K562 (cell line): Measurements from ENCODE around the gene PFKP. TPM values are rescaled to one million over a fixed set of nuclear protein-coding genes. Genes with fewer than 3 reads are reported as not detected.

Source experiments
- ATAC-seq: fragments of 200-7000 bp; cut with Tn5 transposase; 3 replicates; pipeline ENCODE4 v1.9.1; 2020; ENCODE audit warnings: moderate library complexity
- BruUV-seq: library from RNA; stranded (reverse); fragments of 400-500 nt; replicated peaks from 2 replicates; lab custom pipeline; 2021; lab: Mats Ljungman, UMichigan
- CTCF ChIA-PET: fragments of 300-600 bp; formaldehyde crosslinking; extraction: SDS; loops from one replicate; lab custom pipeline; 2021; ENCODE audit warnings: low intra/inter-chr PET ratio; lab: Yijun Ruan, JAX
- POLR2A ChIA-PET: fragments of 300-600, 350-650 bp; sonication (Branson Sonifier 250); formaldehyde crosslinking; extraction: SDS; loops from one replicate; lab custom pipeline; 2021; ENCODE audit warnings: antibody characterized with exemption, inconsistent platforms; lab: Yijun Ruan, JAX
- DNase-seq, 4 experiments: peaks; one replicate each; pipeline versions ENCODE4 v3.0.0 to v3.0.0-alpha.2; 2011 to 2018; ENCODE audit warnings: low spot score in 3 of 4, mixed read lengths in 3 of 4; ENCODE audit errors: extremely low read depth in 1 of 4
- FAIRE-seq: peaks from 2 replicates; lab custom pipeline; 2011; peaks lifted over from hg19 to GRCh38; lab: Jason Lieb, UNC
- H2AFZ ChIP-seq: 2 replicates; pipeline ENCODE4 v1.6.0; 2011; ENCODE audit warnings: low read depth, low read length, control low read depth, inconsistent platforms
- H3K27ac ChIP-seq: fragments of 200-600 bp; 3 replicates; pipeline ENCODE4 v1.8.0; 2011; ENCODE audit warnings: low read depth, mild to moderate bottlenecking, control low read depth, inconsistent platforms, low read length, moderate library complexity, mixed read lengths; ENCODE audit errors: extremely low read depth
- H3K27me3 ChIP-seq, 2 experiments: fragments of 300-600 bp in 1 of 2; 2 replicates in 1 of 2; 3 replicates in 1 of 2; pipeline versions ENCODE4 v1.6.0 to v1.8.0; 2011; ENCODE audit warnings: inconsistent platforms in 2 of 2, low read length in 2 of 2, mild to moderate bottlenecking in 1 of 2, mixed read lengths in 1 of 2, moderate library complexity in 1 of 2; ENCODE audit not compliant: control insufficient read depth in 2 of 2, insufficient read depth in 2 of 2
- H3K36me3 ChIP-seq: fragments of 300-600 bp; 3 replicates; pipeline ENCODE4 v1.8.0; 2011; ENCODE audit warnings: mild to moderate bottlenecking, low read length, inconsistent platforms; ENCODE audit not compliant: control insufficient read depth, insufficient read depth
- H3K4me1 ChIP-seq, 2 experiments: fragments of 200-600 bp in 1 of 2; replicated peaks in 1 of 2; 2 replicates in 1 of 2; 3 replicates in 1 of 2; pipeline versions ENCODE4 v1.5.1 to v1.8.0; 2011; ENCODE audit warnings: inconsistent platforms in 2 of 2, low read length in 2 of 2, mild to moderate bottlenecking in 1 of 2, mixed read lengths in 1 of 2, moderate library complexity in 1 of 2; ENCODE audit not compliant: control insufficient read depth in 2 of 2, insufficient read depth in 2 of 2
- H3K4me2 ChIP-seq: 2 replicates; pipeline ENCODE4 v1.6.1; 2011; ENCODE audit warnings: low read length, control low read depth, inconsistent platforms, mixed read lengths; ENCODE audit not compliant: insufficient read depth
- H3K4me3 ChIP-seq: fragments of 200-600 bp; sonication (generic), shearing (Covaris generic); 2 replicates; pipeline ENCODE4 v1.5.1; 2016; ENCODE audit warnings: control low read depth, inconsistent platforms
- H3K79me2 ChIP-seq: fragments of 200-600 bp; 3 replicates; pipeline ENCODE4 v1.8.0; 2011; ENCODE audit warnings: low read length, inconsistent platforms; ENCODE audit not compliant: control insufficient read depth, insufficient read depth
- H3K9ac ChIP-seq, 2 experiments: 2 replicates each; pipeline versions ENCODE4 v1.6.0 to v1.6.1; 2011; ENCODE audit warnings: low read depth in 2 of 2, low read length in 2 of 2, control low read depth in 1 of 2, inconsistent platforms in 1 of 2, mild to moderate bottlenecking in 1 of 2, mixed read lengths in 1 of 2; ENCODE audit not compliant: insufficient read depth in 1 of 2
- H3K9me1 ChIP-seq: one replicate; pipeline ENCODE4 v1.6.0; 2011; ENCODE audit warnings: inconsistent platforms, mild to moderate bottlenecking, low read length, moderate library complexity; ENCODE audit not compliant: control insufficient read depth, insufficient read depth
- H3K9me3 ChIP-seq: replicated peaks from 2 replicates; pipeline ENCODE4 v1.5.1; 2011; ENCODE audit warnings: low read depth, low read length, inconsistent platforms; ENCODE audit not compliant: control insufficient read depth, insufficient read depth
- H4K20me1 ChIP-seq: replicated peaks from 2 replicates; pipeline ENCODE4 v1.6.1; 2011; ENCODE audit warnings: low read length, inconsistent platforms, mixed read lengths; ENCODE audit not compliant: control insufficient read depth, insufficient read depth
- BRCA1 ChIP-seq, 2 experiments: fragments of 450-650 bp in 1 of 2; sonication (generic) in 1 of 2; formaldehyde crosslinking in 1 of 2; IDR thresholded peaks; 2 replicates each; pipeline versions ENCODE4 v1.5.0 to v1.6.1; 2017 to 2020; ENCODE audit warnings: mild to moderate bottlenecking in 1 of 2, missing genetic modification reagents in 1 of 2
- GATA2 ChIP-seq: sonication (generic); formaldehyde crosslinking; IDR thresholded peaks from 2 replicates; pipeline ENCODE4 v1.4.0; 2020; ENCODE audit warnings: mild to moderate bottlenecking, missing genetic modification reagents
- JUNB ChIP-seq: fragments of 450-650 bp; formaldehyde crosslinking; conservative IDR thresholded peaks from 2 replicates; pipeline ENCODE4 v1.4.0; 2020; ENCODE audit warnings: mild to moderate bottlenecking
- KDM1A ChIP-seq, 2 experiments: fragments of 450-650 bp; IDR thresholded peaks; 2 replicates each; pipeline ENCODE4 v1.6.1; 2016; ENCODE audit warnings: mild to moderate bottlenecking in 2 of 2
- LCOR ChIP-seq: sonication (generic); formaldehyde crosslinking; IDR thresholded peaks from 2 replicates; pipeline ENCODE4 v1.8.0; 2022; ENCODE audit warnings: mild to moderate bottlenecking, missing genetic modification reagents
- NR2C2 ChIP-seq, 2 experiments: fragments of 200-800 bp in 1 of 2; sonication (Bioruptor generic) in 1 of 2; sonication (generic) in 1 of 2; formaldehyde crosslinking in 1 of 2; IDR thresholded peaks; 2 replicates each; pipeline versions ENCODE4 v1.6.1 to v1.8.0; 2016 to 2022; ENCODE audit warnings: mild to moderate bottlenecking in 1 of 2, missing compliant biosample characterization in 1 of 2, missing genetic modification characterization in 1 of 2, missing genetic modification reagents in 1 of 2
- PHF8 ChIP-seq: fragments of 200-600 bp; sonication (generic); IDR thresholded peaks from 2 replicates; pipeline ENCODE4 v1.6.1; 2012; ENCODE audit warnings: mixed run types, mild to moderate bottlenecking, inconsistent platforms, low read length, moderate library complexity, borderline replicate concordance
- POLR3A ChIP-seq: IDR thresholded peaks from 2 replicates; pipeline ENCODE4 v1.6.1; 2011; ENCODE audit warnings: borderline replicate concordance, mild to moderate bottlenecking, moderate library complexity; ENCODE audit not compliant: insufficient read length, insufficient read depth; ENCODE audit errors: extremely low read depth
- RBFOX2 ChIP-seq: fragments of 200-400 bp; formaldehyde crosslinking; IDR thresholded peaks from 2 replicates; pipeline ENCODE4 v1.6.1; 2017; ENCODE audit warnings: low read depth, mild to moderate bottlenecking, low read length, moderate library complexity
- SAFB ChIP-seq: fragments of 200-400 bp; formaldehyde crosslinking; IDR thresholded peaks from 2 replicates; pipeline ENCODE4 v1.6.1; 2017; ENCODE audit warnings: low read depth, low read length, borderline replicate concordance
- SPI1 ChIP-seq: IDR thresholded peaks from 2 replicates; pipeline ENCODE4 v1.6.1; 2011; ENCODE audit warnings: low read depth, low read length, control low read depth, borderline replicate concordance
- SRF ChIP-seq, 2 experiments: fragments of 250-450, 450-650 bp in 1 of 2; sonication (Bioruptor Pico) in 1 of 2; sonication (generic) in 1 of 2; formaldehyde crosslinking; IDR thresholded peaks; 2 replicates each; pipeline versions ENCODE4 v1.5.0 to v1.5.1; 2020 to 2022; ENCODE audit warnings: mild to moderate bottlenecking in 1 of 2, missing genetic modification reagents in 1 of 2
- TRIM25 ChIP-seq: fragments of 450-650 bp; IDR thresholded peaks from 2 replicates; pipeline ENCODE4 v1.7.0; 2016; ENCODE audit warnings: borderline replicate concordance
- YBX1 ChIP-seq: fragments of 450-650 bp; IDR thresholded peaks from 2 replicates; pipeline ENCODE4 v1.7.1; 2016; ENCODE audit warnings: mild to moderate bottlenecking
- ZNF133 ChIP-seq: fragments of 250-450 bp; sonication (Bioruptor Pico); IDR thresholded peaks from 2 replicates; pipeline ENCODE4 v1.4.0; 2020; ENCODE audit warnings: mild to moderate bottlenecking
- WGBS: fragments of 100-300 bp; shearing (Covaris generic); methylation state at CpG from one replicate; pipeline ENCODE4 v1.1.6; 2016; ENCODE audit warnings: low coverage, mixed read lengths; ENCODE audit not compliant: insufficient coverage; ENCODE audit errors: missing lambda C conversion rate; 5-methylcytosine and 5-hydroxymethylcytosine counted together
- in situ Hi-C: fragments of 300-500 bp; cut with MboI; formaldehyde crosslinking; loops from 4 replicates; pipeline ENCODE4 v1.15.0; 2018; ENCODE audit warnings: inconsistent platforms, mixed read lengths
- intact Hi-C: fragments of 100-400 bp; cut with micrococcal nuclease; formaldehyde crosslinking; loops from 2 replicates; pipeline ENCODE4 v1.14.2; 2022
- polyA plus RNA-seq, 8 experiments: library from polyadenylated mRNA; depleted of rRNA in 4 of 8; stranded (reverse) in 5 of 8; unstranded in 3 of 8; fragments of >200 nt; fragmentation: Nextera tagmentation in 2 of 8; fragmentation: Illumina TruSeq in 1 of 8; extraction: Ambion mirVana in 2 of 8; extraction: Trizol in 1 of 8; gene quantifications; 2 replicates each; pipeline versions ENCODE4 v1.2.1 to v1.2.3, GENCODE V29; 2011 to 2014; ENCODE audit warnings: inconsistent platforms in 1 of 8, missing spikeins in 1 of 8
- total RNA-seq, 7 experiments: library from RNA; depleted of rRNA in 6 of 7; stranded (reverse); fragments of >200 nt in 6 of 7; fragmentation: Illumina TruSeq in 2 of 7; extraction: Trizol in 2 of 7; gene quantifications; 2 replicates each; pipeline versions ENCODE4 v1.2.1 to v1.2.3, GENCODE V29; 2011 to 2021; ENCODE audit warnings: low replicate concordance in 1 of 7

Gene PFKP
- total and polyA plus RNA-seq, 9 of the 15 experiments (the other 6 are each of a cell fraction or from before 2014, with no cell fraction given), result 23.5 to 116 (median 62.1) TPM

GRCh38 chr10:3152566-3152935 lies 85.2 kb downstream of the PFKP start:
- 83% methylated on average over 9 of the region's 9 CpGs for WGBS
- Histone ChIP-seq H2AFZ (no peak overlapping the region), H3K27ac (no peak overlapping the region), H3K4me1 (no peaks in the 10 kb centered on the region), H3K4me3 (no peak overlapping the region), H3K9me3 (no peaks in the 10 kb centered on the region), H3K9ac (no peak overlapping the region), H3K9me1 (no peaks in the 10 kb centered on the region), H3K79me2 (no peaks in the 10 kb centered on the region), H3K4me2 (no peak overlapping the region), H3K36me3 (peaks cover 80% of the 10 kb centered on the region), H4K20me1 (no peaks in the 10 kb centered on the region), H3K27me3 (no peaks in the 10 kb centered on the region)
- in situ Hi-C loops, result no loop called here
- DNase-seq (no peak), ATAC-seq (no peak), FAIRE-seq (no peak)
- CTCF ChIA-PET, result no interaction called here
- no peak for TF ChIP-seq SPI1
- 0 out of 2 replicates have a peak, but pooled peaks have one; percentile 28 for TF ChIP-seq RBFOX2
- intact Hi-C loops, result no loop called here
- no TSS peak for BruUV-seq
- POLR2A ChIA-PET, result interaction anchor here (0.6 to 1.4 kb wide), 4 partner anchors 13 to 57 kb away, joined by 3 to 4 read pairs (median 3); no protein-coding TSS in a partner anchor

- ChIA-PET CTCF (no interaction called here), POLR2A (interaction anchor here (0.6 kb wide), 1 partner anchor 582 kb away, joined by 3 read pairs; no protein-coding TSS in a partner anchor)
- Histone ChIP-seq H3K9me3 (no peaks in the 10 kb centered on the region), H3K36me3 (peaks cover 82% of the 10 kb centered on the region), H3K27ac (no peak overlapping the region), H3K9me1 (no peaks in the 10 kb centered on the region), H3K4me3 (no peak overlapping the region), H3K9ac (peak overlapping the region in 1 of 2 experiments; percentile 42; a peak in 1 of 4 replicates), H3K27me3 (no peaks in the 10 kb centered on the region), H2AFZ (no peak overlapping the region), H4K20me1 (no peaks in the 10 kb centered on the region), H3K79me2 (no peaks in the 10 kb centered on the region), H3K4me1 (no peaks in the 10 kb centered on the region), H3K4me2 (no peak overlapping the region)
- FAIRE-seq (no peak), DNase-seq (no peak), ATAC-seq (no peak)
- no TSS peak for BruUV-seq
- 92% methylated on average over 7 of the region's 10 CpGs for WGBS
- intact Hi-C loops, result no loop called here
- in situ Hi-C loops, result no loop called here
- TF ChIP-seq KDM1A (IDR thresholded peaks at IDR 0.05) (no peak), SRF (CRISPR knock-in tag; IDR thresholded peaks at IDR 0.05) (no peak), BRCA1 (IDR thresholded peaks at IDR 0.05) (no peak), BRCA1 (CRISPR knock-in tag; IDR thresholded peaks at IDR 0.05) (no peak), LCOR (CRISPR knock-in tag) (no peak), JUNB (CRISPR knock-in tag) (no peak), GATA2 (no peak), ZNF133 (CRISPR knock-in tag) (no peak), PHF8 (no peak), POLR3A (no peak), SAFB (no peak), TRIM25 (no peak), YBX1 (no peak), NR2C2 (CRISPR knock-in tag; IDR thresholded peaks at IDR 0.05) (no peak), NR2C2 (tag; IDR thresholded peaks at IDR 0.05) (no peak)
Measured at GRCh38 chr10:3154666-3155065, 87.3 kb downstream of the PFKP start.
